ENCODE results near the gene CFAP99. TPM values are rescaled to one million over a fixed set of nuclear protein-coding genes. Genes with fewer than 3 reads are reported as not detected.
A peak's percentile ranks its signal among the peaks of the same experiment; 100 is the strongest.

The CFAP99 gene
- total RNA-seq, 2 donors from 2014 or later = 0.32 to 0.49 TPM

DNA sequence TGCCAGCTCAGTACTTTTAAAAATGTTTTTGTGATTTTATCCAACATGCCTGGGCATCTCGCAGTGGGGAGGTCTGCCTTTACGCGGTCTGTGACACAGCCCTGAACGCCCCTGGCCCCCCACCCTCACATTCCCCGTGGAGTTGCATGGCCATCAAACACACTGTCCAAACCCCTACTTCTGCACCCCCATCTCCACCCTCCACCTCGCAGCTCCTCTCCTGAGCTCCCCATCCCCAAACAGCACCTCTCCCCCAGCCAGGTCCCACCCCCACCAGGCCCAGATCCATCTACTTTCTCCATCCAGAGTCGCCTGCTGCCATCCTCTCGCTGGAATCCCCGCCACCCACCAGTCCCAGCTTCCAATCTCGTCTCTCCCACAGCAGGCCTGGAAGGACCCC is 9.8 kb upstream of the CFAP99 start:
- intact Hi-C loops (cut with DNase I) = no loop called here
- H3K36me3 ChIP-seq = no peaks in the 10 kb centered on the region
- H3K9me3 ChIP-seq = no peaks in the 10 kb centered on the region
- no peaks in the 10 kb centered on the region for H3K27me3 ChIP-seq
- DNase-seq = no peak
- H3K9ac ChIP-seq (ENCODE audit: low read depth in 2 of 2, low read length in 2 of 2) = no peak overlapping the region
- no peak overlapping the region for H3K4me3 ChIP-seq
- H3K27ac ChIP-seq = no peak overlapping the region
- peaks cover 13% of the 10 kb centered on the region for H3K4me1 ChIP-seq
- TF ChIP-seq, protein P1, sequence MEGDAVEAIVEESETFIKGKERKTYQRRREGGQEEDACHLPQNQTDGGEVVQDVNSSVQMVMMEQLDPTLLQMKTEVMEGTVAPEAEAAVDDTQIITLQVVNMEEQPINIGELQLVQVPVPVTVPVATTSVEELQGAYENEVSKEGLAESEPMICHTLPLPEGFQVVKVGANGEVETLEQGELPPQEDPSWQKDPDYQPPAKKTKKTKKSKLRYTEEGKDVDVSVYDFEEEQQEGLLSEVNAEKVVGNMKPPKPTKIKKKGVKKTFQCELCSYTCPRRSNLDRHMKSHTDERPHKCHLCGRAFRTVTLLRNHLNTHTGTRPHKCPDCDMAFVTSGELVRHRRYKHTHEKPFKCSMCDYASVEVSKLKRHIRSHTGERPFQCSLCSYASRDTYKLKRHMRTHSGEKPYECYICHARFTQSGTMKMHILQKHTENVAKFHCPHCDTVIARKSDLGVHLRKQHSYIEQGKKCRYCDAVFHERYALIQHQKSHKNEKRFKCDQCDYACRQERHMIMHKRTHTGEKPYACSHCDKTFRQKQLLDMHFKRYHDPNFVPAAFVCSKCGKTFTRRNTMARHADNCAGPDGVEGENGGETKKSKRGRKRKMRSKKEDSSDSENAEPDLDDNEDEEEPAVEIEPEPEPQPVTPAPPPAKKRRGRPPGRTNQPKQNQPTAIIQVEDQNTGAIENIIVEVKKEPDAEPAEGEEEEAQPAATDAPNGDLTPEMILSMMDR (IDR thresholded peaks at IDR 0.05) = no peak

DNA sequence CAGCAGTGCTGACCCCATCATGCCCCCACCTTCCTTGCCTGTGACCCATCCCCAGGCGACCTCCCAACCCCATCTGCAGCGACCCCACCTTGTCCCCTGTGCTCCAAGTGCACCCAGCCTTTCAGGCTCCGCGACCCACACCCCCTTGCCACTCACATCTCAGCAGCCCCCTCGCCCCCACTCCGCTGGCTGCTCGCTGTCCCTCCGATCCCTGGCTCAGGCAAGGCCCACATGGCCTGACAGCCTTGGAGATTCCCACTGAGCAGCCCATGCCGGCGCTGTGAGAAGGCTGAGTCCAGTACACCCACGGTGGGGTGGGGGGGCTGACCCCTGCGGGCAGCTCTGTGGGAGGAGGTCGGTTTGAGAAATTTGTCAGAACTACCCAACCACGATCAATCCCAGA is 9.4 kb upstream of the CFAP99 start:
- Histone ChIP-seq H3K9ac (ENCODE audit: low read depth in 2 of 2, low read length in 2 of 2) (no peak overlapping the region), H3K4me1 (peaks cover 17% of the 10 kb centered on the region), H3K4me3 (no peak overlapping the region), H3K27ac (no peak overlapping the region), H3K36me3 (no peaks in the 10 kb centered on the region), H3K9me3 (no peaks in the 10 kb centered on the region), H3K27me3 (no peaks in the 10 kb centered on the region)
- DNase-seq = no peak
- intact Hi-C loops (cut with DNase I) = no loop called here
- TF ChIP-seq, protein P1 (IDR thresholded peaks at IDR 0.05) = no peak

DNA sequence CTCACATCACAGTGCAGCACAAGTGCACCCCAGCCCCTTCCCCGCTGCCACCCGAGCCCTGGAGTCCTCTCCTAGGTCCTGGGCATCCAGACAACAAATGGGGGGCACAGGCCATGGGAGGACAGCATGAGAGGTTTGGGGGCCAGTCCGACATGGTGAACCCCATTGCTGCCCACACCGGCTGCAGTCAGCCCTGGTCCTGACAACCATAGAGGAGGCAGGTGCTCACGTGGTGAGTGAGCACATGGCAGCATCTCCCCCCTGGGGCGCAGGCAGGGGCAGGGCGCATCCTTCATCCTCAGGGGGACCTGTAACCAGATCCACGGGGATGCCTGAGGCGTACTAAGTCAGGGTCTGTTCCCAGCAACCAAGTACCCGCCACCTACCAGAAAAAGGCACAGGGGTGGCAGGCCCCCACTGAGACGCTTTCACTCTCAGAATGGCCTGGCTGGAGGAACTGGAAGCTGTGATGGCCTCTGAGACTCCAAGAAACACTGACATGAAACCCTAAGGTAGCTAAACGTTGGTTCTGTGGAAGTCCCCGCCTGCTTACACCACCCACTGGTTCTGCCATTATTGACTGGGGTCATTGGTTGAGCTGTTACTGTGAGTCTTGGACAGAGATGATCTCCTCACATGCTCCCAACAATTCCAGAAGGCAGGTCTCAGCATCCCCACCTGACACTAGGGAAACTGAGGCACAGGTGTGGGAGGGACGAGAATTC is 6.8 kb upstream of the CFAP99 start:
- peak overlapping the region; percentile 42 to 73 for H3K9ac ChIP-seq (ENCODE audit: low read depth in 2 of 2, low read length in 2 of 2)

DNA sequence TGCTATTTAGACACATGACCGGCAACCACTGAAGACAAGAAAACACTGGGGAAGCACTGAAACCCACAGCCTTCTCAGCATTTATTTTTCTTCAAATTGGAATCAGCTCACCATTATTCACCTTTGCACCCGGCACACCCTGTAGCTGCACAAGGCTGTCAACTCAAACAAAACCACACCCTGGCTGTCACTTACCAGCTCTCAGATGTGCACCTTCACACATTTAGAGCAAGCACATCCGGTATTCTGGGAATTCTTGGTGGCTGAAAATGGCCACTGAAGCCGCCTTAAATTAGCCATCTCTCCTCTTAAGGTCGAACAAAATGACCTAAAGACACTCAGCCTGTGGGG is 6.2 kb upstream of the CFAP99 start:
- DNase-seq = peak; percentile 88
- H3K27ac ChIP-seq = peak overlapping the region; percentile 78
- TF ChIP-seq, protein P1 (IDR thresholded peaks at IDR 0.05) = no peak
- H3K4me1 ChIP-seq = peaks cover 25% of the 10 kb centered on the region
- no peaks in the 10 kb centered on the region for H3K9me3 ChIP-seq
- H3K4me3 ChIP-seq = peak overlapping the region; percentile 4
- intact Hi-C loops (cut with DNase I) = no loop called here
- no peaks in the 10 kb centered on the region for H3K27me3 ChIP-seq
- no peaks in the 10 kb centered on the region for H3K36me3 ChIP-seq
- H3K9ac ChIP-seq (ENCODE audit: low read depth in 2 of 2, low read length in 2 of 2) = peak overlapping the region; percentile 31 to 73

More for the DNA sequence above, 6.8 kb upstream of the CFAP99 start:
- H3K9me3 ChIP-seq = no peaks in the 10 kb centered on the region
- peak overlapping the region; percentile 4 for H3K4me3 ChIP-seq
- H3K36me3 ChIP-seq = no peaks in the 10 kb centered on the region
- TF ChIP-seq, protein P1 (IDR thresholded peaks at IDR 0.05) = no peak
- DNase-seq = no peak
- peak overlapping the region; percentile 78 for H3K27ac ChIP-seq
- H3K4me1 ChIP-seq = peaks cover 25% of the 10 kb centered on the region
- intact Hi-C loops (cut with DNase I) = no loop called here
- H3K27me3 ChIP-seq = no peaks in the 10 kb centered on the region

DNA sequence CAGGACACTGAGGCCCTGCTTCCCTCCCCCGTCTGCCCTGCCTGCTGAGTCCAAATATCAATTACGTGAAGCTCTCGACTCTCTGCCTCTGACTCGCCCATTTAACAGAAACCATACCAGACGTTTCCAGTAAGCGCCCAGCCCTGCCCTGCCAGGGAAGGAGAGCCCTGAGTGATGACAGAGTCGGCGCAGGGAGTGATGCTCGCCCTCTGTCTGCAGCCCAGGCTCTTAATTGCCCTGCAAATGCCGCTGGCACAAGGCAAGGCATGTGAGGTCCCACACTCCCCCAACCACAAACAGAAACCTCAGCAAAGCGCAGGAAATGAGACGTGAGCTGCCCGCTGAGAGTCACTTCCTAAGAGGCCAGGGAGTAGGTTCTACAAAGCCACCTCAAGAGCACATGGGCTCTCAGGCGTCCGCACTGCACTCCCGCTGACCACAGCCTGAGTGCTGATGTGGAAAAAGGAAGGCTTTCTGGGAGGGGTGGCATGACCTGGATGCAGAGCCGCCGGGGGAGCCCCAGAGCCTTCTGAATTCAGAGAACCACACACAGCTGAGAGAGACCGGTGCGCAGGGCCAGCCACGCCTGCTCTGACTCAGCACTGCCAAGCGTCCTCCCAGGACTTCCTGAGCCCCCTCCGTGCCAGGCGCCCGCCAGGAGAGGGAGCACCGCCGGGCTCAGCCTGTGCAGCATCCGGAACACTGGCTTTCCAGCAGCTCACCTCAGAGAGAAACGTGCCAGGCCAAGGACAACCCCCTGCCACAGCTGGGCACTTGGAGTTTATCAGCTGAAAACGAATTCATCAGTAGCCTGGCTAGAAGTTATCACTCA is 5.7 kb upstream of the CFAP99 start:
- Histone ChIP-seq H3K4me1 (peaks cover 25% of the 10 kb centered on the region), H3K9ac (ENCODE audit: low read depth in 2 of 2, low read length in 2 of 2) (peak overlapping the region; percentile 39 to 73), H3K27ac (peak overlapping the region; percentile 78), H3K36me3 (no peaks in the 10 kb centered on the region), H3K4me3 (peak overlapping the region; percentile 26), H3K27me3 (no peaks in the 10 kb centered on the region), H3K9me3 (no peaks in the 10 kb centered on the region)
- DNase-seq = peak; percentile 90
- TF ChIP-seq, protein P1 (IDR thresholded peaks at IDR 0.05) = peak; percentile 21
- intact Hi-C loops (cut with DNase I) = no loop called here

All from colonic mucosa (tissue), 4 donors.